Neural cell (in vitro differentiated cells): ENCODE measurements around the gene POU2F2.

Experiments used
- CTCF ChIP-seq: fragments of 450-650 bp; IDR thresholded peaks from 2 replicates; pipeline ENCODE4 v1.5.1; 2014; ENCODE audit warnings: antibody characterized with exemption, mild to moderate bottlenecking, moderate library complexity; ENCODE audit not compliant: poor library complexity, severe bottlenecking
- EP300 ChIP-seq: fragments of 450-650 bp; conservative IDR thresholded peaks from 2 replicates; pipeline ENCODE4 v1.6.1; 2014; ENCODE audit warnings: antibody characterized with exemption, mild to moderate bottlenecking, moderate library complexity; ENCODE audit not compliant: poor library complexity, severe bottlenecking
- REST ChIP-seq: IDR thresholded peaks from 2 replicates; pipeline ENCODE4 v1.6.1; 2012; ENCODE audit warnings: borderline replicate concordance
- SMC3 ChIP-seq: fragments of 450-650 bp; conservative IDR thresholded peaks from 2 replicates; pipeline ENCODE4 v1.6.1; 2014; ENCODE audit warnings: antibody characterized with exemption, mild to moderate bottlenecking, moderate library complexity; ENCODE audit not compliant: poor library complexity
- TAF1 ChIP-seq: IDR thresholded peaks from 2 replicates; pipeline ENCODE4 v1.6.1; 2012; ENCODE audit warnings: low read depth

GRCh38 chr19:42108527-42109389 is 23.5 kb downstream of the POU2F2 start:
- TF ChIP-seq EP300 = no peak
- peak; percentile 99 for TF ChIP-seq CTCF
- no peak for TF ChIP-seq TAF1
- TF ChIP-seq SMC3 = peak; percentile 88
- no peak for TF ChIP-seq REST
